OCI-LY7 (cell line): ENCODE measurements around the gene PRF1.

ENCODE experiments used
- EZH2phosphoT487 ChIP-seq: fragments of 200-600 bp; sonication (generic); IDR thresholded peaks from 2 replicates; pipeline ENCODE4 v1.6.1; 2018; ENCODE audit warnings: low read depth, borderline replicate concordance, mild to moderate bottlenecking, mixed run types, antibody characterized with exemption, low read length, moderate library complexity, mixed read lengths
- TF ChIP-seq, protein P1 (sequence below): fragments of 200-600 bp; sonication (generic); conservative IDR thresholded peaks from 2 replicates; pipeline ENCODE4 v1.5.1; 2014; ENCODE audit warnings: mild to moderate bottlenecking, antibody characterized with exemption, low read length, moderate library complexity, mixed read lengths

- TF ChIP-seq, protein P1, sequence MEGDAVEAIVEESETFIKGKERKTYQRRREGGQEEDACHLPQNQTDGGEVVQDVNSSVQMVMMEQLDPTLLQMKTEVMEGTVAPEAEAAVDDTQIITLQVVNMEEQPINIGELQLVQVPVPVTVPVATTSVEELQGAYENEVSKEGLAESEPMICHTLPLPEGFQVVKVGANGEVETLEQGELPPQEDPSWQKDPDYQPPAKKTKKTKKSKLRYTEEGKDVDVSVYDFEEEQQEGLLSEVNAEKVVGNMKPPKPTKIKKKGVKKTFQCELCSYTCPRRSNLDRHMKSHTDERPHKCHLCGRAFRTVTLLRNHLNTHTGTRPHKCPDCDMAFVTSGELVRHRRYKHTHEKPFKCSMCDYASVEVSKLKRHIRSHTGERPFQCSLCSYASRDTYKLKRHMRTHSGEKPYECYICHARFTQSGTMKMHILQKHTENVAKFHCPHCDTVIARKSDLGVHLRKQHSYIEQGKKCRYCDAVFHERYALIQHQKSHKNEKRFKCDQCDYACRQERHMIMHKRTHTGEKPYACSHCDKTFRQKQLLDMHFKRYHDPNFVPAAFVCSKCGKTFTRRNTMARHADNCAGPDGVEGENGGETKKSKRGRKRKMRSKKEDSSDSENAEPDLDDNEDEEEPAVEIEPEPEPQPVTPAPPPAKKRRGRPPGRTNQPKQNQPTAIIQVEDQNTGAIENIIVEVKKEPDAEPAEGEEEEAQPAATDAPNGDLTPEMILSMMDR = no peak
- no peak for TF ChIP-seq EZH2phosphoT487
These were observed 23.1 kb downstream of the PRF1 start for GRCh38 chr10:70579234-70580002.
